Kidney (tissue), 14 donors: ENCODE data around the gene FAM193B. TPM values are rescaled to one million over a fixed set of nuclear protein-coding genes. Genes with fewer than 3 reads are reported as not detected.

Experiments
- DNase-seq, 5 donors: peaks; one replicate each; pipeline ENCODE4 v3.0.0-alpha.2; 2013 to 2020
- FAIRE-seq: peaks from 2 replicates; lab custom pipeline; 2012; peaks lifted over from hg19 to GRCh38; lab: Jason Lieb, UNC
- H3K27ac ChIP-seq, 2 donors: one replicate each; pipeline ENCODE4 v1.7.0; 2013; ENCODE audit warnings: low read depth in 2 of 2, low read length in 2 of 2, inconsistent platforms in 1 of 2
- H3K27me3 ChIP-seq: one replicate; pipeline ENCODE4 v1.7.1; 2013; ENCODE audit warnings: low read length, inconsistent platforms; ENCODE audit not compliant: control insufficient read depth, insufficient read depth
- H3K36me3 ChIP-seq, 3 donors: one replicate each; pipeline versions ENCODE4 v1.7.0 to v1.7.1; 2013; ENCODE audit warnings: low read length in 3 of 3, control low read depth in 1 of 3, inconsistent platforms in 1 of 3; ENCODE audit not compliant: insufficient read depth in 3 of 3, control insufficient read depth in 2 of 3
- H3K4me1 ChIP-seq, 3 donors: one replicate each; pipeline versions ENCODE4 v1.7.0 to v1.7.1; 2013; ENCODE audit warnings: low read length in 3 of 3, inconsistent platforms in 1 of 3, low read depth in 1 of 3; ENCODE audit not compliant: control insufficient read depth in 2 of 3, insufficient read depth in 2 of 3
- H3K4me3 ChIP-seq, 3 donors: one replicate each; pipeline versions ENCODE4 v1.7.0 to v1.8.1; 2013; ENCODE audit warnings: low read length in 3 of 3, control low read depth in 1 of 3, inconsistent platforms in 1 of 3
- H3K9ac ChIP-seq, 3 donors: one replicate each; pipeline versions ENCODE4 v1.7.0 to v1.7.1; 2013; ENCODE audit warnings: low read length in 3 of 3, control low read depth in 1 of 3, inconsistent platforms in 1 of 3
- H3K9me3 ChIP-seq, 3 donors: one replicate each; pipeline versions ENCODE4 v1.7.0 to v1.7.1; 2013; ENCODE audit warnings: low read length in 3 of 3, control low read depth in 1 of 3, inconsistent platforms in 1 of 3; ENCODE audit not compliant: control insufficient read depth in 2 of 3, insufficient read depth in 1 of 3
- CTCF ChIP-seq: IDR thresholded peaks from 3 replicates; pipeline ENCODE4 v1.5.1; 2012; ENCODE audit warnings: mild to moderate bottlenecking, moderate library complexity, borderline replicate concordance; ENCODE audit not compliant: insufficient read depth; ENCODE audit errors: extremely low read depth
- intact Hi-C: fragments of 100-400 bp; cut with DNase I; formaldehyde crosslinking; loops from one replicate; pipeline ENCODE4 v1.11.1; 2022
- polyA plus RNA-seq: library from polyadenylated mRNA; stranded (reverse); fragments of 350-450 nt; fragmentation: Illumina TruSeq; extraction: RNeasy Lipid Tissue Mini Kit (QIAGEN cat#74804); gene quantifications from one replicate; pipeline ENCODE4 v1.2.3, GENCODE V29; 2014; ENCODE audit warnings: low read depth, low replicate concordance; ENCODE audit not compliant: insufficient read depth
- total RNA-seq: library from RNA; stranded (reverse); fragmentation: NEBNext Ultra II Directional; extraction: Animal tissue kit (Norgen Biotek cat#: 25700); gene quantifications from one replicate; pipeline ENCODE4 v1.2.1, GENCODE V29; 2021
- donor health status: control.
- donor health status: control.
- donor health status: control.
- donor health status: control.
- donor health status: control.
- donor health status: DM: yes; HTN: yes; CAD: no.
- donor health status: Normal renal cell carcinoma (clear cell type).

Gene FAM193B
- total and polyA plus RNA-seq, 2 donors from 2014 or later = 61.0 to 77.8 TPM

GRCh38 chr5:177539411-177539810 is 15.0 kb downstream of the FAM193B start:
- H3K9me3 ChIP-seq = no peaks in the 10 kb centered on the region
- no peak overlapping the region for H3K9ac ChIP-seq
- peaks cover 0 to 12% (median 0%) of the 10 kb centered on the region in 3 donors for H3K4me1 ChIP-seq
- DNase-seq = no peak
- intact Hi-C loops = no loop called here
- no peak overlapping the region for H3K4me3 ChIP-seq
- FAIRE-seq = no peak
- peaks cover 0 to 13% (median 11%) of the 10 kb centered on the region in 3 donors for H3K36me3 ChIP-seq
- no peaks in the 10 kb centered on the region for H3K27me3 ChIP-seq
- no peak for TF ChIP-seq CTCF
- H3K27ac ChIP-seq = no peak overlapping the region

GRCh38 chr5:177538876-177539275 is 15.5 kb downstream of the FAM193B start:
- Histone ChIP-seq H3K27ac (no peak overlapping the region), H3K4me3 (no peak overlapping the region), H3K4me1 (peaks cover 0 to 12% (median 0%) of the 10 kb centered on the region in 3 donors), H3K27me3 (no peaks in the 10 kb centered on the region), H3K9me3 (no peaks in the 10 kb centered on the region), H3K9ac (no peak overlapping the region), H3K36me3 (peaks cover 0 to 13% (median 11%) of the 10 kb centered on the region in 3 donors)
- DNase-seq = no peak
- no peak for TF ChIP-seq CTCF
- FAIRE-seq = no peak
- intact Hi-C loops = no loop called here

- Histone ChIP-seq H3K27me3 (no peaks in the 10 kb centered on the region), H3K4me3 (no peak overlapping the region), H3K9ac (no peak overlapping the region), H3K9me3 (no peaks in the 10 kb centered on the region), H3K36me3 (peaks cover 0 to 18% (median 11%) of the 10 kb centered on the region in 3 donors), H3K4me1 (peaks cover 0 to 12% (median 0%) of the 10 kb centered on the region in 3 donors), H3K27ac (peak overlapping the region in 1 of 2 donors; percentile 18)
- DNase-seq (no peak), FAIRE-seq (no peak)
- intact Hi-C loops = no loop called here
- TF ChIP-seq CTCF = no peak
These were observed 16.7 kb downstream of the FAM193B start for GRCh38 chr5:177537389-177538361.
